Hematopoietic multipotent progenitor cell treated with erythropoietin and hydrocortisone succinate and interleukin-3 and kit ligand, for 15 days (in vitro differentiated cells): Measurements from ENCODE around the gene GGA1.

ENCODE experiments used
- DNase-seq: peaks from one replicate; pipeline ENCODE4 v3.0.0-alpha.2; 2015; ENCODE audit warnings: low spot score

The GGA1 gene

GRCh38 chr22:37630839-37631435 is 22.3 kb downstream of the GGA1 start:
- DNase-seq, result no peak

DNA sequence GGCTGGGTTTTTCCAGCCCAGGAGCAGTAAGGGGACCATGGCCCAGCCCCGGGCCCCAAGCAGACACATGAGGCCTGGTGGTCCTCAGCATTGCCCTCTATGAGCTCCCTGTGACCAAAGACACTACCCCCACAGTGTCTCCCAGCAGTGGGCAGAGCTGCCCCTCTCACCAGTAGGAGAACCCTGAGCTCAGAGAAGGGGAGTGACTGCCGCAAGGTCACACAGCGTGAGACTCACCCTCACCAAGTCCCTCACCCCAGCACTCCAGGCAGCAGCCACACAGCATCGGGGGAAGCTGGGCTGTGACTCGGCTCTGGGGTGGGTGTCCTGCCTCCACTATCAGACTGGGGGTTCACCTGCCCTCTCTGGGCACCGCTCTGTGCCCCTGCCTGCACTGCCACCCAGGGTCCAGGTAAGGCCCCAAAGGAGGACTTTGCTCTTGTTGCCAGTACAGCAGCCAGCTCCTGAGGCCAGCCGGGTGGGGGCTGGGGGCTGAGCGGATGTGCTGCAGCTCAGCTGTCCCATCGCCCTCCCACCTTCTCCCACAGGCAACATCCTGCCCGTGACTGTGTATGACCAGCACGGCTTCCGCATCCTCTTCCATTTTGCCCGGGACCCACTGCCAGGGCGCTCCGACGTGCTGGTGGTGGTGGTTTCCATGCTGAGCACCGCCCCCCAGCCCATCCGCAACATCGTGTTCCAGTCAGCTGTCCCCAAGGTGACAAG is 23.0 kb downstream of the GGA1 start:
- DNase-seq, result no peak

DNA sequence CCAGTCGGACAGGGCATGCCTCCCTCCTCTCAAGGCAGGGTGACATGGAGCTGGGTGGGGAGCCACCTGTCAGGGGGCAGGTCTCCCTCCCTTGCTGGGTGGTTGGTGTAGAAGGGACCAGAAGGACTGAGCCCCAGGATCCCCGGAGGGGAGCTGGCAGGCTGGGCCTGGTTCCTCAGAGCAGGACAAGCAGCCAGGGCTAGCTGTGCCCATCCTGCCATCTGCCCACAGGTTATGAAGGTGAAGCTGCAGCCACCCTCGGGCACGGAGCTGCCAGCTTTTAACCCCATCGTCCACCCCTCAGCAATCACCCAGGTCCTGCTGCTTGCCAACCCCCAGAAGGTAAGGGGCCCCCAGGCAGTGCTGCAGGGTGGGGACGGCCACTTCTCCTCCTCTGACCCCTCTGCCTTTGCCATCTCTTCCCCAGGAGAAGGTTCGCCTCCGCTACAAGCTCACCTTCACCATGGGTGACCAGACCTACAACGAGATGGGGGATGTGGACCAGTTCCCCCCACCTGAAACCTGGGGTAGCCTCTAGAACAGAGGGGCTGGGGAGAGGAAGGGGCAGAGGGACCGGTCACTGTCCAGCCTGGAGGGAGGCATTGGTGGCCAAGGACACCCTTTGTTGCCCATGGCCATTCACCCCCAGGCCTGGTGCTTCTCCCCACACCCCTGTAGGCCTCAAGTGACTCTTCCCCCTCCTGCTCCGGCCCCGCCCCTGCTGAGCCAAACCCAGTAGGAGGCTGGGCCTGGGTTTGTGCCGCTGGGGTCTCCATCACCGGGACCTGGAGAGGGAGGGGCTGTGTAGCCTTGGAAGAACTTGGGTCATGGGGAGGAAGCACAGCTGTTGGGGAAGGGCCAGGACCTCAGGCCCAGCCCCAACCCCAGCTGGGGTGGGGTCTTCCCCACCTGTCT is 23.8 kb downstream of the GGA1 start:
- no peak for DNase-seq

- DNase-seq, result no peak
These were observed 24.5 kb downstream of the GGA1 start for GRCh38 chr22:37633089-37633624.

DNA sequence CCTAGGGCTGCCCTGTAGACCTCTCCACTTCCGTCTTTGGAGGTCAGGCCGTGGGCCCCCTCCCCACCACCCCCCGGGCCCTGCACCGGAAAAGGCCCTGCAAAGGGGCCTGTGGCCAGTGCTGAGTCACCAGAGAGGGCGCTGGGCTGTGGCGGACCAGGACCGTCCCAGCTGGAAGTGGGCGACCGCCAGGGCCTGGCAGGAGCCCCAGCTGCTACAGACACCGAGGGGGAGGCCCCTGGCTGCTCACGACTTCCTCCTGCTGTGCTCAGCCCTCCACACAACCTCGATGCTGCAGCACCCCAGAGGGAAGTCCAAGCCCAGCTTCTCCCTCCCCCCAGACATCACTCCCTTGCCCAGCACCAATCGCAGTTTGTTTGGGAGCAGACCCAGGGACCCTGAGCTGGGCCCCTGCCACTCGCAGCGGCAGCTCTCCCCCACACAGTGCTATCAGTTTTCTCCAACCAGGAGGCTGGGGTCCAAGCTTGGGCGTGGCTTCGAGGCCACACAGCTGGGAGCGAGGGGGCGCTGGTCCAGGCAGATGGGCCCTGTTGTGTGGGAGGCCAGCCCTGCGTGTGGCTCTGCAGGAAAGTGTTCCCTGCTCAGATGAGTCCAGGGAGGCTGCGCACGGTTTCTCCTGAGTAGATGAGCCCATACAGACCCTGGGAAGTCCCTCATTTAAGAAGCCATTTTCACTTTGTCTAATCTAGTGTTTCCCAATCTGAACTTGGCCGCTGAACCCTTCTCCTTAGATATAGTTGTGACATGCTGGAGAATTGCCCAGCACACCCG is 25.2 kb downstream of the GGA1 start:
- DNase-seq, result no peak

- no peak for DNase-seq
These were observed 25.8 kb downstream of the GGA1 start for GRCh38 chr22:37634417-37634924.

- no peak for DNase-seq
These were observed 26.5 kb downstream of the GGA1 start for GRCh38 chr22:37635157-37635556.

GRCh38 chr22:37636186-37636948 is 27.7 kb downstream of the GGA1 start:
- no peak for DNase-seq

- no peak for DNase-seq
These were observed 28.3 kb downstream of the GGA1 start for GRCh38 chr22:37636949-37637273.

- DNase-seq, result peak; percentile 53
These were observed 29.9 kb downstream of the GGA1 start for GRCh38 chr22:37638391-37639069.

DNA sequence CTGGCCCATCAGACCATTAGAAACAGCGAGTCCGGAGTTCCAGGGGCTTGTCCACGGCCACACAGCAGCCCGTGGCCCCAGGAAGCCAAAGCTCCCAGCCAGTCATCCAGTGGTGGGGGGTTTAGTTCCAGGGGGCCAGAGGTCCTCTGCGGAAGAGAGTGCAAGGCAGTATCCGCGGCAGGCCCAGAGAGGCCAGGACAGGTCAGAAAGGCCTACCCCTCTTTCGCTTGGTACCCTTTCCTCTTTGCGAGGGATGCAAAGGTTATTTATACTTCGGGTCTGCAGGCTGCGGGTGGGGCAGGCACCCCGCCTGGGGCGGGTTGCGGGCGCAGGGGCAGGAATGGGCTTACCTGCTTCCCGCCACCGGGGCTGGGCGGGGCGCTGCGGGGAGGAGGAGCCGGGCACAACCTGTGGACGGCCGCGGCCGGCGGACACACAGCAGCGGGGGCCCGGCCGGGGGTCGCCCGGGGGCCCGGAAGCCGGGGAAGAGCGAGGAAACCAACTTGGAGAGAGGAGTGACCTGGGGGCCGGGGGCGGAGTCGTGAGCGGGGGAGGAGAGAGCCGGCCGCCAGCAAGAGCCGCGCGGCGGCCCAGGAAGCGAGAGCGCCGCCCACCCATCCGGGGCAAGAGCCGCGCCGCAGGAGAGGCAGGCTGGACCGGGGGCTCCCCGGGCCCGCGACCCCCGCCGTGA is 30.6 kb downstream of the GGA1 start, which contains the start of gene SH3BP1:
Gene SH3BP1, plus strand, starts transcription at position 600 of the 691 bp plus-strand sequence. CDS start 119 bp downstream, outside the sequence.
- no peak for DNase-seq

- no peak for DNase-seq
These were observed 31.3 kb downstream of the GGA1 start for GRCh38 chr22:37639771-37640590.

DNA sequence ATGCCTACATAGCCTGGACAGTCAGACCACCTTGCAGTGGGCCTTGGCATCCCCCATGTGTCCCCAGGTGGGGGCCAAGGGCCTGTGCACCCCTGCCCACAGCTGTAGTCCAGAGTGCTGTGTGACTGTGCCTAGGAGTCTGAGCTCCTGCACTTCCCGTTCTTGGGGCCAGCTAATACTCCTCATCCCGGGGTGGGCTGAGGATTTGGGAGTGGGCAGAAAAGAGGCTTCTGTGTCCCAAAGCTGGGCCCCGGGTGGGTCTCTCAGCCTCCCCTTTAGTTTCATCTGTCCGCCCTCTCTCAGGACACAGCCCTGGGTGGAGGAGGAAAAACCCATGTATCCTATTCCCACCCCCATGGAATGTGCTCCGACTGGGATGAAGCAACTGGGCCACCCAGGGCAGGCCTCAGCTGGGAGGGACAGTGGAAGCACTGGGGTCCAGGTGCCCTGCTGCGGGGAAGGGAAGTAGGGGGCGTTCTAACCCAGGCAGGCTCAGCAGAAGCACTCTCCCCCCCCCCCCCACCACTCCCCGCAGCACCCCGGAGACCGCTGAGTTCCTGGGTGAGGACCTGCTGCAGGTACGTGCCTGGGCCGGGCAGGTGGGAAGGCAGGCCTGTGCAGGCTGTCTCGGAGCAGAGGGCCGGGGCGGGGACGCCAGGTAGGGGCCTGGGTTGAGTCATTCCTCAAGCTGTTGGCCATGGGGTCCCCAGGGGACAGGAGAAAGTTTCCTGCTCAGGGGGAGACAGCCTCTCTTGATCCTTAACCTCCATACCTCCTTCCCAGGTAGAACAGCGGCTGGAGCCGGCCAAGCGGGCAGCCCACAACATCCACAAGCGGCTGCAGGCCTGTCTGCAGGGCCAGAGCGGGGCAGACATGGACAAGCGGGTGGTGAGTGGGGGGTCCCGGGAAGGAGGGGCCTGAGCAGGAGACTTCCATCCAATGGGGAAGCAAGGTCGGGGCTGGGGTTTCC is 32.2 kb downstream of the GGA1 start:
- no peak for DNase-seq

DNA sequence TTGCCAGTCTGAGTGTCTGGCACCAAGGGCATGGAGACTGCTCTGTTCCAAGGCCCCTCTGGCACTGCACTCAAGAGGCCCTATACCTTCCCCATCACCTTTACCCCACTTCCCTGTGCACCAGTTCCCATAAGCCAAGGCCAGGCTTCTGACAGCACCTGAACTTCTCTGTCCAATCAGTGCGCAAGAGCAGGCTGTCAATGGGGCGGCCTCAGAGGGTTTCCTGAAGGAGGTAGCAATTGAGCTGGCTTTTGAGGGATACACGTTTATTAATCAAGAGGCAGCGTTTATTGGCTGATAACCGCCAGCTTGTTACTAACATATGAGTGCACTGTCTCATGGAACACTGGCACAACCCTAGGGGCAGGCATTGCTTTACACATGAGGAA is 32.9 kb downstream of the GGA1 start:
- no peak for DNase-seq

DNA sequence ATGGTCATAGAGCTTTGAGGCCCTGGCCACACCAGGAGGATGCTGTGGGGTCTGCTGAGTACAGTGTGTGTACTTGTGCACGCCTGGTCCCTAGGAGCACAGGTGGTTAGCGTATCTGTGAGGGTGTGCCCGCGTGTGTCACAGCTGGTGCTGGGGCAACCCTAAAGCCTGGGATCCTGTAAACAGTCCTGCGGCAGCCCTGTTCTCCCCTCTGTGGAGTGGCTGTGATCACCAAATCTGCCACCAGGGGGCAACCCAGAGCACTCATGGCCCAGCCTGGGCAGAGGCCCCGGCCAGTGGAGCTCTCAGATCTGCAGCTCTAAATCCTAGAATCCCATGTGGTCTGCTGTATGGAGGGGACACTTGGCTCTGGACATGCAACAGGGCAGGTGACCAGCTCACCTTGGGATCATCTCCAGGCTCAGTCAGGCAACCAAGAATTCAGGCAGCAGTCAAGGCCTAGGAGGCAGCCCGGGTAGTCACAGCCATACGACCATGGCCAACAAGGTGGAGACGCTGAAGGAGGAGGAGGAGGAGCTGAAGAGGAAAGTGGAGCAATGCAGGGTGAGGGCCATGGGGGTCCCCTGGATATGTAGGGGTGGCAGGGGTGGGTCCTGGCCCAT is 34.7 kb downstream of the GGA1 start:
- DNase-seq, result peak; percentile 82

DNA sequence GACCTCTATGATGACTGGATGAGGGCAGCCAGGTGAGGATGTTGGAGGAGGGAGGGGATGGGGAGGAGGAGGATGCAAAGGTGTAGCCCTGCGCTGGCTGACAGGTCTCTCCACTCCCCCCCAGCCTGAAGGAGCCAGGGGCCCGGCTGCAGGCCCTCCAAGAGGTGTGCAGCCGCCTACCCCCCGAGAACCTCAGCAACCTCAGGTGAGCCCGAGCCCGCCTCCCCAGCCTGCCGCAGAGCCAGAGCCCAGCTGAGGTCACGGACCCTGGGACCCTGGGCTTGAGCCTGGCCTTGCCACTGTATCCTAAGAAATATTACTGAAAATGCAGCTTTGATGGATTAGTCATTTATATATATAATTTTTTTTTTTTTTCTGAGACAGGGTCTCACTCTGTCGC is 38.7 kb downstream of the GGA1 start:
- DNase-seq, result no peak

GRCh38 chr22:37647928-37648327 is 39.3 kb downstream of the GGA1 start:
- peak; percentile 80 for DNase-seq
